Measurements from ENCODE around the gene GPD1.

Gene GPD1

DNA sequence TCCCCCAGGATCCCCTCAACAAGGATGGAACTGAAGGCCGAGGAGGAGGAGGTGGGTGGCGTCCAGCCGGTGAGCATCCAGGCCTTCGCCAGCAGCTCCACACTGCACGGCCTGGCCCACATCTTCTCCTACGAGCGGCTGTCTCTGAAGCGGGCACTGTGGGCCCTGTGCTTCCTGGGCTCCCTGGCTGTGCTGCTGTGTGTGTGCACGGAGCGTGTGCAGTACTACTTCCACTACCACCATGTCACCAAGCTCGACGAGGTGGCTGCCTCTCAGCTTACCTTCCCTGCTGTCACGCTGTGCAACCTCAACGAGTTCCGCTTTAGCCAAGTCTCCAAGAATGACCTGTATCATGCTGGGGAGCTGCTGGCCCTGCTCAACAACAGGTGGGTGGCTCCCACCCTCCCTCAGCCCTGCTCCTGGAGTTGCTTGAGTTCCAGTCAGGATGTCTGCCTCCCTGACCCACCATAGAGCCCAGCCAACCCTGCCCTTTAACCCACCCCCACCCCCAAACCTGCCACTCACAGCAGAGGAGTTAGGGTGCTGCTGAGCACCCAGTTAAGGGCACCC, 45.0 kb upstream of the GPD1 start:
- TF ChIP-seq, protein P1, sequence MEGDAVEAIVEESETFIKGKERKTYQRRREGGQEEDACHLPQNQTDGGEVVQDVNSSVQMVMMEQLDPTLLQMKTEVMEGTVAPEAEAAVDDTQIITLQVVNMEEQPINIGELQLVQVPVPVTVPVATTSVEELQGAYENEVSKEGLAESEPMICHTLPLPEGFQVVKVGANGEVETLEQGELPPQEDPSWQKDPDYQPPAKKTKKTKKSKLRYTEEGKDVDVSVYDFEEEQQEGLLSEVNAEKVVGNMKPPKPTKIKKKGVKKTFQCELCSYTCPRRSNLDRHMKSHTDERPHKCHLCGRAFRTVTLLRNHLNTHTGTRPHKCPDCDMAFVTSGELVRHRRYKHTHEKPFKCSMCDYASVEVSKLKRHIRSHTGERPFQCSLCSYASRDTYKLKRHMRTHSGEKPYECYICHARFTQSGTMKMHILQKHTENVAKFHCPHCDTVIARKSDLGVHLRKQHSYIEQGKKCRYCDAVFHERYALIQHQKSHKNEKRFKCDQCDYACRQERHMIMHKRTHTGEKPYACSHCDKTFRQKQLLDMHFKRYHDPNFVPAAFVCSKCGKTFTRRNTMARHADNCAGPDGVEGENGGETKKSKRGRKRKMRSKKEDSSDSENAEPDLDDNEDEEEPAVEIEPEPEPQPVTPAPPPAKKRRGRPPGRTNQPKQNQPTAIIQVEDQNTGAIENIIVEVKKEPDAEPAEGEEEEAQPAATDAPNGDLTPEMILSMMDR (IDR thresholded peaks at IDR 0.05; ENCODE audit: control insufficient read depth, insufficient read depth, low read depth, low read length, missing control alignments), result no peak
- DNase-seq (ENCODE audit: low read depth), result no peak
- no peak overlapping the region for H3K4me3 ChIP-seq (ENCODE audit: control insufficient read depth, low read depth, low read length)

DNA sequence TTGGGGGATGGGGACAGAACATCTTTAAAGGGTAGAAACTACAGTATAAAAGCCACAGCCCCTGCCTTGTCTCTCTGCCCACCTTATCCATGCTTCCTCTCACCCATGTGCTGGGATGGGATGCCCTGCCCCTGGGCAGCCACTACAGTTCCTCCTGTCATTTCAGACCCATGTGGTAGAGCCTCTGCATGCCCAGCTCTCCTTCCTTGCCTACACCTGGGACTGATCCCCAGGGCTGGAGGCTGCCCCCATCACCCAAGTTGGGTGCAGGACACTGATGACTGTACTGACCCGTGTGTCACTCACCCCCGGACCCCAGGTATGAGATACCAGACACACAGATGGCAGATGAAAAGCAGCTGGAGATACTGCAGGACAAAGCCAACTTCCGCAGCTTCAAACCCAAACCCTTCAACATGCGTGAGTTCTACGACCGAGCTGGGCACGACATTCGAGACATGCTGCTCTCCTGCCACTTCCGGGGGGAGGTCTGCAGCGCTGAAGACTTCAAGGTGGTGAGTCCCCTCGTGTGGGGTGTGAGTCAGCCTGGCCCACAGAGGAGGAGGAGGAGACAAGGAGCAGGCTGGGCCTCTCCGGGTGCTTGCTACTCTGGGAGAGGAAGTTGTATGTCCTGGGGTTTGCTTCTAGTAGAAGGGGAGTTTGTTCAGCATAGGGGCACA, 44.2 kb upstream of the GPD1 start:
- TF ChIP-seq, protein P1 (IDR thresholded peaks at IDR 0.05; ENCODE audit: control insufficient read depth, insufficient read depth, low read depth, low read length, missing control alignments), result no peak
- no peak overlapping the region for H3K4me3 ChIP-seq (ENCODE audit: control insufficient read depth, low read depth, low read length)
- DNase-seq (ENCODE audit: low read depth), result no peak

DNA sequence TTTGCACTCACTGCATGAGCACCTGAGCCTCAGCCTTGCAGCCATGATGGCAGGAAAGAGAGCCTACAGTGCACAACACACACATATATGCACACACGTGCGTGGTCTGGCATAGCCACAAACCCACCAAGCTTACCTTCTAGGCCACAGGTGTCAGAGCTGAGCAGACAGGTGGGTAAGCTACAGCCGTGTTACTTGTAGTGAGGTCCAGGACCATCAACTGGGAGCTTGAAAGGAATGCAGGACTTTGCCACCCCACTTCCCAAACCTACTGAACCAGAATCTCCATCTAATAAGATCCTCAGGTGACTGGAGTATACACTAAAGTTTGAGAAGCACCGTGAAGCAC, 43.7 kb upstream of the GPD1 start:
- TF ChIP-seq, protein P1 (IDR thresholded peaks at IDR 0.05; ENCODE audit: control insufficient read depth, insufficient read depth, low read depth, low read length, missing control alignments), result no peak
- H3K4me3 ChIP-seq (ENCODE audit: control insufficient read depth, low read depth, low read length), result no peak overlapping the region
- DNase-seq (ENCODE audit: low read depth), result no peak

DNA sequence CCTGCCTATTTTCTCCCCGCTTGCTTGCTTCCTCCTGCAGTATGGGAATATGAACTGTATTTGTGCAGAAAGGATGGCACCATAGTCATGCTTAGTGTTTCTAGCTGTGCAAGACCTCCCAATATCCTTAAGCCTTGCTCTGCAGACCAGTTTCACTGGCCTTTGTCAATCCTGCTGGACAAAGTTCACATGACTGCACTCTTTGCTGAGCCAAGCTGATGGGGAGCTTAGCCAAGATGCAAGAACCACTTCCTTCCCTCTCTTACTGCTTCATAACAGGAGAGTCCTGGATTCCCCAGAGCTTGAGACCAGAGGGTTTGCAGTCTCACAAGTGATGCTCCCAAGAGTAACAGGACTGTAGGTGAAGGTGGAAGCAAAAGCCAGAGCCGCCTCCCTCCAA, 42.6 kb upstream of the GPD1 start:
- no peak for DNase-seq (ENCODE audit: low read depth)
- H3K4me3 ChIP-seq (ENCODE audit: control insufficient read depth, low read depth, low read length), result no peak overlapping the region
- TF ChIP-seq, protein P1 (IDR thresholded peaks at IDR 0.05; ENCODE audit: control insufficient read depth, insufficient read depth, low read depth, low read length, missing control alignments), result no peak

DNA sequence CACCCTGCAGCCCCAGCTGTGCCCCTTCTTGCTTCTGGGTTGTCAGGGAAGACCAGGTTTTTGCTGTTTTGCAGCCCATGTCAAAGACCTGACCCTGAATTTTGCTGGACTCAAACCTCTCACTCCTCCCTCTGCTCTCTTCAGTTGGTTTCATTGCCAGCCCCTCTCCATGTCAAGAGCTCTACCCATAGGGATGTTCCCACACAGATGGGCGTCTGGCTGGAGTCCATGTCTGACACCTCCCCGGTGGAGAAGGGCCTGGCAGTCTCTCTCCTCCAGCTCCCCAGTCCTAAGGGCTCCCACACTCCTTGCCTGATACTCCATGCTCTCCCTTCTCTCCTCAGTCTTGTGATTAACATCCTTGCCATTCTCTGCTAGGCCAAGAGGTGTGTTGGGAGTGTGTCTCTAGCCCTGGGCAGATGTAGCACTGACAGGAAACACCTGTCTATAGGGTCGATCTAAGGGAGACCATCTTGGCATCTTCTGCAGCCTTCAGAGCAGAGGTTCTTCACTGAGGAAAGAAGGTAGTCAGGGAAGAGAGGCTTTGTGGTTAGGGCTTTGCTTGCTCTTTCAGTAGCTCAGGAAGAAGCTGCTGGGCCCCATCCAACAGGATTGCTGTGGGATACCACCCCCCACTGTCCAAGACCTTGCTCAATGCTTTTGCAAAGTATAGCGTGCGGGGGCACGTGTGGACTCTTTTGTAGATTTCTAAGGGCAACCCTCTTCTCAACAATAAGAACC, 41.7 kb upstream of the GPD1 start:
- TF ChIP-seq, protein P1 (IDR thresholded peaks at IDR 0.05; ENCODE audit: control insufficient read depth, insufficient read depth, low read depth, low read length, missing control alignments), result no peak
- H3K4me3 ChIP-seq (ENCODE audit: control insufficient read depth, low read depth, low read length), result no peak overlapping the region
- no peak for DNase-seq (ENCODE audit: low read depth)

DNA sequence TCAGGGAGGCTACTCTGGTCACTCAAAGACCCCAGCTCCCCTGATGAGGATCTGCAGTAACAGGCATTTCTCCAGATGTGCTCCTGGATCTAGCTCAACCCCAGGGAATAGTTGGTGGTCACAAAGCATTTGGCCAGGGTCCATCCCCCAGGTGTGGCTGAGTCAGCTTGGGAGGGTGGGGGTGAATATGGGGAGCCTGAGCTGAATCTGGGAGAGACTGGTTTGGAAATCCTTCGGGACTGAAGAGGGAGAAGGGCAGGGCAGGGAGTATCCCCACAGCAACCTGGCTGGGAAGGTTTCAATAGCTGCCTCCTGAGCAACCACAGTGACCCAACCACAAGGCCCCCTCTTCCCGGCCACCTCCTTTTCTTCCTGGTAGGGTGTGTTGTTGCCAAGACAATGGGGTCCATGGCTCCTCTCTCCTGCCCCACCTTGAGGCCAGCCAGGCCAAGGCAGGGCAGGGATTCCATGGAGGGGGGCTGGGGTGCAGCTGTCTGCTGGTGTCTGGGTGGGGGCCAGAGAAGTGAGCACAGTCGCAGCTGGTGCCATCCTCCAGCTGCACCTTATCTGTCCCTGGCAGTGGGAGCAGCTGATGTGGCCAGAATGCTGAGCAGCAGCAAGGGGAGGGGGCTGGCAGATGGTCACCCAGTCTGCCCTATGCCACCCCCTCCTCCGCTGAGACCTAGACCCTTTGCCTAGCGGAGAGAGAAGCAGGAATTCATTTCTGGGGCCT, 40.9 kb upstream of the GPD1 start:
- H3K4me3 ChIP-seq (ENCODE audit: control insufficient read depth, low read depth, low read length), result no peak overlapping the region
- no peak for DNase-seq (ENCODE audit: low read depth)
- TF ChIP-seq, protein P1 (IDR thresholded peaks at IDR 0.05; ENCODE audit: control insufficient read depth, insufficient read depth, low read depth, low read length, missing control alignments), result no peak
